GM18505 (cell line): Measurements from ENCODE around the gene PAXX.
"Not testable (repeated sequence)": the region's sequence is repeated elsewhere in the genome, so short reads cannot be mapped to it uniquely, and the experiment has no call there.

Experiments used
- ATAC-seq: cut with Tn5 transposase; IDR thresholded peaks from one replicate; pipeline ENCODE4 v1.9.1; 2021; ENCODE audit not compliant: unreplicated experiment
- POLR2A ChIP-seq: IDR thresholded peaks from 4 replicates; pipeline ENCODE4 v1.6.1; 2011; ENCODE audit warnings: borderline replicate concordance; ENCODE audit not compliant: insufficient read depth, insufficient read length; ENCODE audit errors: extremely low read depth

Gene PAXX

GRCh38 chr9:137000177-137000930 is 8.1 kb downstream of the PAXX start:
- peak; percentile 47 for ATAC-seq
- no peak for TF ChIP-seq POLR2A

- TF ChIP-seq POLR2A: no peak
- ATAC-seq: no peak
Observed at GRCh38 chr9:137001857-137002645, 9.8 kb downstream of the PAXX start.

GRCh38 chr9:137002646-137003041 is 10.4 kb downstream of the PAXX start:
- no peak for ATAC-seq
- TF ChIP-seq POLR2A: no peak

GRCh38 chr9:137004285-137004684 is 12.1 kb downstream of the PAXX start:
- ATAC-seq: not testable (repeated sequence)

GRCh38 chr9:137006116-137007003 is 14.1 kb downstream of the PAXX start:
- TF ChIP-seq POLR2A: no peak
- no peak for ATAC-seq

GRCh38 chr9:137007108-137007815 is 15.0 kb downstream of the PAXX start:
- no peak for TF ChIP-seq POLR2A
- no peak for ATAC-seq

DNA sequence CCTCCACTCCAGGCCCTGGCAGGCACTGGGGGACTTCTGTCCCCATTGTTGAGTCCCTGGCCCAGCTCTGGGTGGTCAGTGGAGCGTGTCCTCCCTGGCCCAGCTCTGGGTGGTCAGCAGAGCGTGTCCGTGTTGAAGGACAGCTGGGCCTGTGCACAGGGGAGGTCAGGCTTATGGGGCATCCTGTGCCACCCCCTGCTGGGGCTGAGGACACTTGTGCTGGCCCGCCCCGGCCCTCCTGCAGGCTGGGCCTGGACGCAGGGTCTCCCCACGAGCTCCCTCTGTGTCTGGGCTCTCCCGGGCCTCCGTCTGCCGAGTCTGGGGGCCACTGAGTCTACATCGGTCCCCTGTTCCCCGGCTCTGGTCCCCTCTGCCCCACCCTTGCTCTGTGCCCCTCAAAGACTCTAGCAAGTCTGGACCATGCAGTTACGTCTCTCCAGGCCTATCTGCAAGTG is 15.6 kb downstream of the PAXX start:
- TF ChIP-seq POLR2A: no peak
- no peak for ATAC-seq

DNA sequence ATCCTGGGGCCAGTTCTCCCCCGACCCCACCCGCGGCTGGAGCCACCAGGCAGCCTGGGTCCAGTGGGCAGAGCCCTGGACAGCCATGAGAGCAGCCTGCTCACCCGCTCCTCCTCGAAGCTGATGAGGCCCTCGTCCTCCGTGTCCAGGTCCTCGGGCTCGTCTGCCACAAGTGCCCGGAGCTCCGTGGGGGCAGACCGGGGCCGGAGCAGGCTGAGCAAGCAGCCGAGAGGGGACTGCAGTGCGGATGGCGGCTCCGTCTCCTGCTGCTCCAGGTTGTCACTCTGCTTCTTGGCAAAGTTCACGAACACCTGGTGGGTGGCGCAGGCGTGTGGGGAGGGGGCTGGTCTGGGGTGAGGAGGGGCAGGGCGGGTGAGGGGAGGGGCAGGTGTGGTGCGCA is 16.1 kb downstream of the PAXX start:
- no peak for TF ChIP-seq POLR2A
- no peak for ATAC-seq

GRCh38 chr9:137009217-137009616 is 17.0 kb downstream of the PAXX start:
- no peak for ATAC-seq
- TF ChIP-seq POLR2A: no peak

DNA sequence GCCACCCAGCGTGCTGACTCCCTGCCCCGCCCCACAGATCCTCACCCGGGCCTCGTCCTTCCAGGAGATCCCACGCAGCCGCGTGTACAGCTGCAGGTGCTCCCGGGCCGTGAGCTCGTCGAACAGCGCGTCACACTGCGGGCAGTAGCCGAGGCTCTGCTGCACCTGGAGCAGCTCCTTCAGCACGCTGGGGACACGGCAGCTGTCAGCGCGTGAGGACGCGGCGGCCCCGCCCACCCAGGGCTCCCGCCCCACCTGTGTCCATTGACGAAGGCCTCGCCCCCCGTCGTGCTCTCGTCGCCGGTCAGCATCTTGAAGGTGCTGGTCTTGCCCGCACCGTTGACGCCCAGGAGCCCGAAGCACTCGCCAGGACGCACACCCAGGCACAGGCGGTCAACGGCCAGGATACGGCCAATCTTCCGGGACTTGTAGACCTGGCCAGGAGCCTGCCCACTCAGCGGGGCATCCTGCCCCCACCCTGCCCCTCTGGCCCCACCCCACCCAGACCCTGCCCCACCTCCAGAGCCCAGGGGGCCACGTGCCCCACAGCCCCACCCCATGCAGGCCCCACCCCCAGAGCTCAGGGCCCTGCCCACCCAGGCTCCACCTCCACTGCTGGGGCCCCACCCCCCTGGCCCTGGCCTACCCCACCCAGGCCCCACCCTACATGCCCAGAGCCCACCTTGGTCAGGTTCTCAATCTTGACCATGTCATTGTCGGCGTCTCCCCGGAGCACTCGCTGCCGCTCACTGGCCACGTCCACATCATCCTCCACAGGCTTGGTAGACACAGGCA is 17.9 kb downstream of the PAXX start:
- TF ChIP-seq POLR2A: no peak
- ATAC-seq: no peak

DNA sequence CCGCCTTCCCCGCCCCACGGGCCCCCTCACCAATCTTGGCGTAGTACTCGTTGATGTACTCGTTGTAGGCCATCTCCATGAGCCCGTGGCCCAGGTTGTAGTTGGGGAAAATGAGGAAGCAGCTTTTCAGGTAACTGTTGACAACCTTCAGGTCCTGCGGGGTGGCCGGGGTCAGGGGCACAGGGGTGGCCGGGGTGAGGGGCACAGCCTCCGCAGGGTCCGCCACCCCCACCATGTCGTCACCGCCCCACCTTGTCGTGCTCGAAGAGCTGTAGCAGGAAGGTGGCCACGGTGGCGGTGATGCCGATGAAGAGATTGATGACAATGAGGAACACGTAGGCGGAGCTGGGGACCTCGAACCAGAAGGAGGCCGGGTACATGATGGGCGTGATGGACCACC is 18.9 kb downstream of the PAXX start:
- ATAC-seq: no peak
- no peak for TF ChIP-seq POLR2A
